Stimulated activated CD4-positive, alpha-beta T cell treated with anti-CD3 and anti-CD28 coated beads, Interleukin-4, amount 100 ng/mL, for 1 hour (primary cell): ENCODE results near the gene PLA2G7.
"Not testable (repeated sequence)": the region's sequence is repeated elsewhere in the genome, so short reads cannot be mapped to it uniquely, and the experiment has no call there.

Experiments
- DNase-seq: peaks from one replicate; pipeline ENCODE4 v3.0.0-alpha.2; 2020

The PLA2G7 gene

GRCh38 chr6:46746696-46747095 is 11.5 kb upstream of the PLA2G7 start, which contains the start of gene ANKRD66:
Gene ANKRD66, plus strand, starts transcription at chr6:46746933. Its CDS starts 5,016 bp downstream, at chr6:46751949.
- DNase-seq: no peak

- DNase-seq: no peak
These were observed 10.8 kb upstream of the PLA2G7 start for GRCh38 chr6:46745973-46746372.

- DNase-seq: not testable (repeated sequence)
These were observed 9.1 kb upstream of the PLA2G7 start for GRCh38 chr6:46744159-46744725.

- DNase-seq: no peak
These were observed 8.4 kb upstream of the PLA2G7 start for GRCh38 chr6:46743425-46744158.

GRCh38 chr6:46741910-46742309 is 6.7 kb upstream of the PLA2G7 start:
- DNase-seq: no peak

GRCh38 chr6:46741482-46741881 is 6.3 kb upstream of the PLA2G7 start:
- DNase-seq: no peak

GRCh38 chr6:46736906-46737305 is 1.7 kb upstream of the PLA2G7 start:
- no peak for DNase-seq

- no peak for DNase-seq
These were observed 501 bp upstream of the PLA2G7 start for GRCh38 chr6:46735720-46736031.

GRCh38 chr6:46733341-46733801 is 1.8 kb downstream of the PLA2G7 start:
- DNase-seq: no peak

- no peak for DNase-seq
These were observed 4.2 kb downstream of the PLA2G7 start for GRCh38 chr6:46730921-46731461.

GRCh38 chr6:46729787-46730326 is 5.3 kb downstream of the PLA2G7 start:
- no peak for DNase-seq

GRCh38 chr6:46720401-46720800 is 14.8 kb downstream of the PLA2G7 start:
- DNase-seq: no peak

GRCh38 chr6:46719099-46719498 is 16.1 kb downstream of the PLA2G7 start:
- DNase-seq: no peak

GRCh38 chr6:46715141-46715540 is 20.0 kb downstream of the PLA2G7 start:
- no peak for DNase-seq

- DNase-seq: no peak
These were observed 23.7 kb downstream of the PLA2G7 start for GRCh38 chr6:46711491-46711890.

GRCh38 chr6:46706464-46706863 is 28.7 kb downstream of the PLA2G7 start:
- no peak for DNase-seq

GRCh38 chr6:46704562-46704961 is 30.6 kb downstream of the PLA2G7 start:
- no peak for DNase-seq

- DNase-seq: no peak
These were observed 35.2 kb downstream of the PLA2G7 start for GRCh38 chr6:46699970-46700369.

- DNase-seq: no peak
These were observed 44.2 kb downstream of the PLA2G7 start for GRCh38 chr6:46690911-46691451.

GRCh38 chr6:46690141-46690755 is 44.9 kb downstream of the PLA2G7 start:
- no peak for DNase-seq

GRCh38 chr6:46689657-46690056 is 45.5 kb downstream of the PLA2G7 start:
- DNase-seq: no peak

- DNase-seq: no peak
These were observed 46.2 kb downstream of the PLA2G7 start for GRCh38 chr6:46688966-46689335.
